GM23338 (cell line): ENCODE measurements around the gene FYTTD1.

Experiments used
- CREB1 ChIP-seq: fragments of 250-450 bp; sonication (Bioruptor Pico); IDR thresholded peaks from 2 replicates; pipeline ENCODE4 v1.5.0; 2020; ENCODE audit warnings: low read depth, mild to moderate bottlenecking, moderate library complexity
- CTCF ChIP-seq, 2 experiments: fragments of 200-600 bp in 1 of 2; sonication (generic) in 1 of 2; conservative IDR thresholded peaks; 2 replicates each; pipeline versions ENCODE4 v1.5.1 to v1.6.1; 2016 to 2017; ENCODE audit warnings: antibody characterized with exemption in 2 of 2, low read depth in 2 of 2, mild to moderate bottlenecking in 2 of 2, moderate library complexity in 1 of 2
- EZH2 ChIP-seq: fragments of 200-600 bp; sonication (generic); IDR thresholded peaks from one replicate; pipeline ENCODE4 v1.8.0; 2017; ENCODE audit warnings: antibody characterized with exemption, mild to moderate bottlenecking, low read depth; ENCODE audit not compliant: unreplicated experiment
- EZH2phosphoT487 ChIP-seq: fragments of 200-600 bp; sonication (generic); IDR thresholded peaks from one replicate; pipeline ENCODE4 v1.8.1; 2018; ENCODE audit warnings: antibody characterized with exemption; ENCODE audit not compliant: unreplicated experiment
- JUNB ChIP-seq: IDR thresholded peaks from one replicate; pipeline ENCODE4 v1.6.1; 2016; ENCODE audit warnings: antibody characterized with exemption; ENCODE audit not compliant: unreplicated experiment
- POLR2AphosphoS5 ChIP-seq: IDR thresholded peaks from 2 replicates; pipeline ENCODE4 v1.6.1; 2016; ENCODE audit warnings: antibody characterized with exemption, low read depth
- REST ChIP-seq: IDR thresholded peaks from one replicate; pipeline ENCODE4 v1.6.1; 2018; ENCODE audit warnings: antibody characterized with exemption; ENCODE audit not compliant: unreplicated experiment
- STAT1 ChIP-seq: IDR thresholded peaks from one replicate; pipeline ENCODE4 v1.6.1; 2016; ENCODE audit warnings: antibody characterized with exemption; ENCODE audit not compliant: unreplicated experiment

- no peak for TF ChIP-seq EZH2
- TF ChIP-seq CTCF (conservative IDR thresholded peaks at IDR 0.05; ENCODE audit: low read depth in 2 of 2) = no peak
- TF ChIP-seq JUNB = no peak
- no peak for TF ChIP-seq CREB1 (CRISPR knock-in tag)
- TF ChIP-seq POLR2AphosphoS5 = no peak
- no peak for TF ChIP-seq STAT1
- TF ChIP-seq EZH2phosphoT487 = no peak
- TF ChIP-seq REST = no peak
Observed at GRCh38 chr3:197798863-197799262, 49.2 kb downstream of the FYTTD1 start.
